ENCODE results near the gene CPOX. TPM values are rescaled to one million over a fixed set of nuclear protein-coding genes. Genes with fewer than 3 reads are reported as not detected.

The CPOX gene
- total RNA-seq, 3 donors from 2014 or later: 16.2 to 17.9 (median 17.6) TPM

DNA sequence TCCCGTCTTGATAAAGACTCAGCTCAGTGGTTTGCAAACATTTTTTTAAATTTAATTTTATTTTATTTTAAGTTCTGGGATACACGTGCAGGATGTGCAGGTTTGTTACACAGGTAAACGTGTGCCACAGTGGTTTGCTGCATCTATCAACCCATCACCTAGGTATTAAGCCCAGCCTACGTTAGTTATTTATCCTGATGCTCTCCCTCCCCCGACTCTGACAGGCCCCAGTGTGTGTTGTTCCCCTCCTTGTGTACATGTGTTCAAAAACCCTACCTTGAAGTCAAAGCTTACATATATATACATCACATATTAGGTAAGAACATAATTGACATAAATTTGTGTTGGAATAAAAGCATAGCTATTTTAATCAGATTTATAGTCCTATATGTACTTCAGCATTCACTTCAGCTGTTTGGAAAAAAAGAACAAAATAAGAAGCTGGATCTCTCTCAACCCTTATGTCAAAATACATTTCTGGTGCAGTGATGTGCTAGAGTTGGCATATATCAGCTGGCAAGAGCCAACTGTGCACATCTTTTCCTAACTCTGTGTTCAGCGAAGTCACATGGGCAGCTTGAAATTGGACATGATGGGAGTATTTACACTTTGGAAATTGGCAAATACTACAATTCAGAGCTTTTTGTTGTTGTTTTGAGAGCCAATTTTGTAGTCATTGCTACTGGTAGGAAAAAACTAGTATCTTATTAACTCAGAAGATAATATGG lies 35.1 kb downstream of the CPOX start:
- DNase-seq: no peak
- TF ChIP-seq, protein P1, sequence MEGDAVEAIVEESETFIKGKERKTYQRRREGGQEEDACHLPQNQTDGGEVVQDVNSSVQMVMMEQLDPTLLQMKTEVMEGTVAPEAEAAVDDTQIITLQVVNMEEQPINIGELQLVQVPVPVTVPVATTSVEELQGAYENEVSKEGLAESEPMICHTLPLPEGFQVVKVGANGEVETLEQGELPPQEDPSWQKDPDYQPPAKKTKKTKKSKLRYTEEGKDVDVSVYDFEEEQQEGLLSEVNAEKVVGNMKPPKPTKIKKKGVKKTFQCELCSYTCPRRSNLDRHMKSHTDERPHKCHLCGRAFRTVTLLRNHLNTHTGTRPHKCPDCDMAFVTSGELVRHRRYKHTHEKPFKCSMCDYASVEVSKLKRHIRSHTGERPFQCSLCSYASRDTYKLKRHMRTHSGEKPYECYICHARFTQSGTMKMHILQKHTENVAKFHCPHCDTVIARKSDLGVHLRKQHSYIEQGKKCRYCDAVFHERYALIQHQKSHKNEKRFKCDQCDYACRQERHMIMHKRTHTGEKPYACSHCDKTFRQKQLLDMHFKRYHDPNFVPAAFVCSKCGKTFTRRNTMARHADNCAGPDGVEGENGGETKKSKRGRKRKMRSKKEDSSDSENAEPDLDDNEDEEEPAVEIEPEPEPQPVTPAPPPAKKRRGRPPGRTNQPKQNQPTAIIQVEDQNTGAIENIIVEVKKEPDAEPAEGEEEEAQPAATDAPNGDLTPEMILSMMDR (IDR thresholded peaks at IDR 0.05): no peak
- no peak for ATAC-seq
- Histone ChIP-seq H3K36me3 (ENCODE audit: low read depth) (no peaks in the 10 kb centered on the region), H3K9me3 (no peaks in the 10 kb centered on the region), H3K4me3 (no peak overlapping the region), H3K4me1 (ENCODE audit: low read depth) (no peaks in the 10 kb centered on the region)
- intact Hi-C loops (cut with DNase I, micrococcal nuclease): no loop called here

- TF ChIP-seq, protein P1 (IDR thresholded peaks at IDR 0.05): no peak
- Histone ChIP-seq H3K4me1 (ENCODE audit: low read depth) (no peaks in the 10 kb centered on the region), H3K36me3 (ENCODE audit: low read depth) (no peaks in the 10 kb centered on the region), H3K4me3 (no peak overlapping the region), H3K9me3 (no peaks in the 10 kb centered on the region)
- peak; percentile 26 for ATAC-seq
- intact Hi-C loops (cut with DNase I, micrococcal nuclease): no loop called here
- DNase-seq: no peak
Measured at GRCh38 chr3:98557324-98558010, 35.9 kb downstream of the CPOX start.

- H3K4me3 ChIP-seq: no peak overlapping the region
- ATAC-seq (peak; percentile 65), DNase-seq (no peak)
- TF ChIP-seq, protein P1 (IDR thresholded peaks at IDR 0.05): no peak
- H3K4me1 ChIP-seq (ENCODE audit: low read depth): no peaks in the 10 kb centered on the region
- H3K9me3 ChIP-seq: no peaks in the 10 kb centered on the region
- intact Hi-C loops (cut with DNase I, micrococcal nuclease): no loop called here
- no peaks in the 10 kb centered on the region for H3K36me3 ChIP-seq (ENCODE audit: low read depth)
Measured at GRCh38 chr3:98556164-98557130, 37.0 kb downstream of the CPOX start.

GRCh38 chr3:98555025-98555379 lies 38.4 kb downstream of the CPOX start:
- TF ChIP-seq, protein P1 (IDR thresholded peaks at IDR 0.05): no peak

GRCh38 chr3:98554580-98554979 lies 38.8 kb downstream of the CPOX start:
- H3K4me3 ChIP-seq: no peak overlapping the region
- H3K36me3 ChIP-seq (ENCODE audit: low read depth): no peaks in the 10 kb centered on the region
- TF ChIP-seq, protein P1 (IDR thresholded peaks at IDR 0.05): no peak
- DNase-seq (no peak), ATAC-seq (no peak)
- no peaks in the 10 kb centered on the region for H3K9me3 ChIP-seq
- H3K4me1 ChIP-seq (ENCODE audit: low read depth): no peaks in the 10 kb centered on the region
- intact Hi-C loops (cut with DNase I, micrococcal nuclease): no loop called here

More at GRCh38 chr3:98555025-98555379, 38.4 kb downstream of the CPOX start:
- Histone ChIP-seq H3K36me3 (ENCODE audit: low read depth) (no peaks in the 10 kb centered on the region), H3K9me3 (no peaks in the 10 kb centered on the region), H3K4me3 (no peak overlapping the region), H3K4me1 (ENCODE audit: low read depth) (no peaks in the 10 kb centered on the region)
- ATAC-seq (no peak), DNase-seq (no peak)
- intact Hi-C loops (cut with DNase I, micrococcal nuclease): no loop called here
